ENCODE measurements around the gene SCNN1B. TPM values are rescaled to one million over a fixed set of nuclear protein-coding genes. Genes with fewer than 3 reads are reported as not detected.

The SCNN1B gene
- total RNA-seq, 2 donors from 2014 or later: 0.16 to 0.26 TPM

- H3K36me3 ChIP-seq: no peaks in the 10 kb centered on the region
- TF ChIP-seq, protein P1, sequence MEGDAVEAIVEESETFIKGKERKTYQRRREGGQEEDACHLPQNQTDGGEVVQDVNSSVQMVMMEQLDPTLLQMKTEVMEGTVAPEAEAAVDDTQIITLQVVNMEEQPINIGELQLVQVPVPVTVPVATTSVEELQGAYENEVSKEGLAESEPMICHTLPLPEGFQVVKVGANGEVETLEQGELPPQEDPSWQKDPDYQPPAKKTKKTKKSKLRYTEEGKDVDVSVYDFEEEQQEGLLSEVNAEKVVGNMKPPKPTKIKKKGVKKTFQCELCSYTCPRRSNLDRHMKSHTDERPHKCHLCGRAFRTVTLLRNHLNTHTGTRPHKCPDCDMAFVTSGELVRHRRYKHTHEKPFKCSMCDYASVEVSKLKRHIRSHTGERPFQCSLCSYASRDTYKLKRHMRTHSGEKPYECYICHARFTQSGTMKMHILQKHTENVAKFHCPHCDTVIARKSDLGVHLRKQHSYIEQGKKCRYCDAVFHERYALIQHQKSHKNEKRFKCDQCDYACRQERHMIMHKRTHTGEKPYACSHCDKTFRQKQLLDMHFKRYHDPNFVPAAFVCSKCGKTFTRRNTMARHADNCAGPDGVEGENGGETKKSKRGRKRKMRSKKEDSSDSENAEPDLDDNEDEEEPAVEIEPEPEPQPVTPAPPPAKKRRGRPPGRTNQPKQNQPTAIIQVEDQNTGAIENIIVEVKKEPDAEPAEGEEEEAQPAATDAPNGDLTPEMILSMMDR (IDR thresholded peaks at IDR 0.05): no peak
- DNase-seq (ENCODE audit: low spot score): no peak
- H3K4me3 ChIP-seq: no peak overlapping the region
- H3K27me3 ChIP-seq: peaks cover 0 to 2% of the 10 kb centered on the region in 2 donors
- H3K9me3 ChIP-seq: no peaks in the 10 kb centered on the region
- no peaks in the 10 kb centered on the region for H3K4me1 ChIP-seq
- no peak overlapping the region for H3K27ac ChIP-seq
Measured at GRCh38 chr16:23257682-23258081, 44.4 kb upstream of the SCNN1B start.

DNA sequence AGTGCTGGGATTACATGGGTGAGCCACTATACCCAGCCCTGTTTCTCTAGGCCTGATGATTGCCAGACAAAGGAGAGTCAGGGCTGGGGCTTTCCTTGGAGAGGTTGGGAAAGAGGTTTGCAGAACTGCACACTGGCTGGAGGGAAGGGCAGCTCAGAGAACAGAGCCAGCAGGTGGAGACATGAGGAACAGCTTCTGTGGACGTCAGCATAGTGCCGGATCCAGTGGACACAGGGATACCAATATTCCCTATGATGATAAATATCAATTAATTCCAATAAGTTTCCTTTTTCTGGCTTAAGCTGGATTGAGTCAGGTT, 43.2 kb upstream of the SCNN1B start:
- Histone ChIP-seq H3K27ac (no peak overlapping the region), H3K27me3 (no peaks in the 10 kb centered on the region), H3K4me1 (no peaks in the 10 kb centered on the region), H3K9me3 (no peaks in the 10 kb centered on the region), H3K36me3 (no peaks in the 10 kb centered on the region), H3K4me3 (no peak overlapping the region)
- TF ChIP-seq, protein P1 (IDR thresholded peaks at IDR 0.05): no peak
- DNase-seq (ENCODE audit: low spot score): no peak

DNA sequence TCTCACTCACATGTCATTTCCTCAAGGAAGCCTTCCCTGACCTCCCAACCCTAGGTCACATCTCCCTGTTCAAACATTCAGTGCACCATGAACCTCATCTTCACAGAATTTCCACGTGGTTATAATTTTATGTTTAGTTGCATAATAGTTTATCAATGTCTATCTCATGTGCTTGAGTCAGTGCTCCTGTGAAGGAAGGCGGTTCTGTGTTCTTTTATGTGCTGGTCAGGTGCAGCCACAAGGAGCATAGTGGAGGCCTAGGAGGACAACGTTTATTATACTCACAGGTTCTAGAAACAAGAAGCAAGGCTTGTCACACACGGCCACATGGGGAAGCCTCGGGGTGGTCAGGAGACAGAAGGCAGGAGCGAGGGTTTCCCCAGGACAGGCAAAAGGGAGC, 34.5 kb upstream of the SCNN1B start:
- Histone ChIP-seq H3K27me3 (no peaks in the 10 kb centered on the region), H3K36me3 (no peaks in the 10 kb centered on the region)

DNA sequence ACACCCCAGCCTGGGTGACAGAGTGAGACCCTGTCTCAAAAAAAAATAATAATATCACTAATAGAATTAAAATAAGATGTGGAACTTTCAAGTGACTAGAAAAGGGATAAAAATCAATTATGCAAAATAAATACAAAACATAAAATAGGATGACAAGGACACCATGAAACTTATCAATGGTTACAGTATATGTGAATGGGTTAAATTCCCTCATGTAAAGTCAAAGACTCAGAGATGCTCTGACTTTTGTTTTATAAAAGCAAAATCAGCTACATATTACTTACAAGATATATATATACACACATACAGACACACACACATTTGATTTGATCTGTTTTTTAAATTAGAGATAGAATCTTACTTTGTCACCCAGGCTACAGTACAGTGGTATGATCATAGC, 33.5 kb upstream of the SCNN1B start:
- Histone ChIP-seq H3K9me3 (no peaks in the 10 kb centered on the region), H3K27ac (no peak overlapping the region), H3K36me3 (no peaks in the 10 kb centered on the region), H3K4me3 (no peak overlapping the region), H3K27me3 (no peaks in the 10 kb centered on the region), H3K4me1 (no peaks in the 10 kb centered on the region)
- no peak for DNase-seq (ENCODE audit: low spot score)
- TF ChIP-seq, protein P1 (IDR thresholded peaks at IDR 0.05): no peak

More for the DNA sequence above, 34.5 kb upstream of the SCNN1B start:
- no peak overlapping the region for H3K4me3 ChIP-seq
- no peaks in the 10 kb centered on the region for H3K9me3 ChIP-seq
- no peak overlapping the region for H3K27ac ChIP-seq
- DNase-seq (ENCODE audit: low spot score): no peak
- no peaks in the 10 kb centered on the region for H3K4me1 ChIP-seq
- TF ChIP-seq, protein P1 (IDR thresholded peaks at IDR 0.05): no peak

- no peak overlapping the region for H3K4me3 ChIP-seq
- no peaks in the 10 kb centered on the region for H3K4me1 ChIP-seq
- DNase-seq (ENCODE audit: low spot score): no peak
- H3K9me3 ChIP-seq: no peaks in the 10 kb centered on the region
- TF ChIP-seq, protein P1 (IDR thresholded peaks at IDR 0.05): no peak
- no peaks in the 10 kb centered on the region for H3K36me3 ChIP-seq
- H3K27ac ChIP-seq: no peak overlapping the region
- H3K27me3 ChIP-seq: no peaks in the 10 kb centered on the region
Measured at GRCh38 chr16:23269248-23269953, 32.7 kb upstream of the SCNN1B start.

- Histone ChIP-seq H3K4me1 (no peaks in the 10 kb centered on the region), H3K9me3 (peaks cover 0 to 5% of the 10 kb centered on the region in 2 donors), H3K4me3 (no peak overlapping the region), H3K27ac (no peak overlapping the region), H3K27me3 (no peaks in the 10 kb centered on the region), H3K36me3 (no peaks in the 10 kb centered on the region)
- TF ChIP-seq, protein P1 (IDR thresholded peaks at IDR 0.05): no peak
- DNase-seq (ENCODE audit: low spot score): no peak
Measured at GRCh38 chr16:23270654-23271053, 31.4 kb upstream of the SCNN1B start.

Data from right atrium auricular region (tissue), 2 donors.